Central memory CD4-positive, alpha-beta T cell (primary cell): Measurements from ENCODE around the gene DNASE1L3.
"Not testable (repeated sequence)": the region's sequence is repeated elsewhere in the genome, so short reads cannot be mapped to it uniquely, and the experiment has no call there.

ENCODE experiments used
- DNase-seq: peaks from one replicate; pipeline ENCODE4 v3.0.0; 2022
- total RNA-seq, 3 experiments: gene quantifications; one replicate each; lab custom pipeline; 2026; lab: John Stamatoyannopoulos, UW

The DNASE1L3 gene
- total RNA-seq: 0 reads per million in 3 experiments

GRCh38 chr3:58210761-58211460, at the start of gene DNASE1L3:
DNASE1L3 (minus strand) TSS chr3:58210972; CDS start chr3:58210906, 66 bp downstream.
- no peak for DNase-seq

GRCh38 chr3:58260261-58260731, 49.5 kb upstream of the DNASE1L3 start:
- no peak for DNase-seq

- no peak for DNase-seq
These were observed 47.8 kb upstream of the DNASE1L3 start for GRCh38 chr3:58258392-58259055.

- DNase-seq: no peak
These were observed 45.7 kb upstream of the DNASE1L3 start for GRCh38 chr3:58256511-58256910.

GRCh38 chr3:58256061-58256460, 45.3 kb upstream of the DNASE1L3 start:
- DNase-seq: no peak

- no peak for DNase-seq
These were observed 43.4 kb upstream of the DNASE1L3 start for GRCh38 chr3:58254144-58254543.

GRCh38 chr3:58251631-58252035, 40.9 kb upstream of the DNASE1L3 start:
- DNase-seq: no peak

- DNase-seq: no peak
These were observed 39.4 kb upstream of the DNASE1L3 start for GRCh38 chr3:58250093-58250707.

GRCh38 chr3:58249358-58250092, 38.8 kb upstream of the DNASE1L3 start:
- no peak for DNase-seq

GRCh38 chr3:58246148-58247047, 35.6 kb upstream of the DNASE1L3 start:
- DNase-seq: no peak

- DNase-seq: no peak
These were observed 33.3 kb upstream of the DNASE1L3 start for GRCh38 chr3:58243976-58244585.

- not testable (repeated sequence) for DNase-seq
These were observed 32.1 kb upstream of the DNASE1L3 start for GRCh38 chr3:58242860-58243259.

GRCh38 chr3:58242340-58242739, 31.6 kb upstream of the DNASE1L3 start:
- DNase-seq: no peak

- no peak for DNase-seq
These were observed 30.7 kb upstream of the DNASE1L3 start for GRCh38 chr3:58241306-58242044.

GRCh38 chr3:58238830-58239229, 28.1 kb upstream of the DNASE1L3 start:
- no peak for DNase-seq

GRCh38 chr3:58237941-58238681, 27.3 kb upstream of the DNASE1L3 start:
- peak; percentile 8 for DNase-seq

GRCh38 chr3:58237238-58237940, 26.6 kb upstream of the DNASE1L3 start, which contains the start of gene ABHD6:
ABHD6 (plus strand) TSS chr3:58237792; CDS start chr3:58256587, 18,795 bp downstream.
- peak; percentile 83 for DNase-seq

GRCh38 chr3:58236527-58237237, 25.9 kb upstream of the DNASE1L3 start:
- no peak for DNase-seq
